ENCODE results near the gene MS4A5. TPM values are rescaled to one million over a fixed set of nuclear protein-coding genes. Genes with fewer than 3 reads are reported as not detected.
A peak's percentile ranks its signal among the peaks of the same experiment; 100 is the strongest.

The MS4A5 gene
- total and polyA plus RNA-seq, 10 of the 15 experiments (the other 5 are each of a cell fraction or from before 2014, with no cell fraction given): not detected

DNA sequence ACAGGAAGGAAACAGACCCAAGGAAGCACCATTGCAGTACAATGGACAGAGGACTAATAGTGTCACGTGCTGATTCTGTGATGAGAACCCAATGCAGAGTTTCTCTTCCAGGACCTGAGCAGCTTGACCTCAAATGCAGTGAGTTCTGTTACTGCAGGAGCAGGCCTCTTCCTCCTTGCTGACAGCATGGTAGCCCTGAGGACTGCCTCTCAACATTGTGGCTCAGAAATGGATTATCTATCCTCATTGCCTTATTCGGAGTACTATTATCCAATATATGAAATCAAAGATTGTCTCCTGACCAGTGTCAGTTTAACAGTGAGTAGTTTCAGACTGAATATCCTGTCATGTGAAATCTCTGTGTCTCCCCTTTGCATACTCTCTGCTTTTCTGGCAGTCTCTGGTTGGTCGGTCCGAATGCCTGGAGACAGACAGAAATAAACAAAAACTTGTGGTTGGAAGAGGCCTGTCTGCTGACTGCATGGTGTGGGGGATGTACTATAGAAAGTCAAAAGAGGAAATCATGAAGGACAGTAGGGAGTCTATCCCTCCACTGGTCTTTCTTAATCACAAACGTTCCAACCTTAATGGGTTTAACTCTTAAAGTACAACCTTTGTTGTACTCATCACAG, 40.0 kb upstream of the MS4A5 start (continued):
- TF ChIP-seq ETV6 (conservative IDR thresholded peaks at IDR 0.05 in 1 of 2, IDR thresholded peaks at IDR 0.05 in 1 of 2; ENCODE audit: borderline replicate concordance in 1 of 2, low read depth in 1 of 2) (peak in 1 of 2 experiments; percentile 24; a peak in 2 of 4 replicates), TBL1XR1 (IDR thresholded peaks at IDR 0.05; ENCODE audit: low read depth, low read length) (0 out of 2 replicates have a peak, but pooled peaks have one; percentile 47), ZNF274 (IDR thresholded peaks at IDR 0.05; ENCODE audit: insufficient read depth, insufficient read length) (no peak), BMI1 (IDR thresholded peaks at IDR 0.05; ENCODE audit: borderline replicate concordance) (peak; percentile 69; the same call in 1 of the 2 replicates), PAX5 (IDR thresholded peaks at IDR 0.05; ENCODE audit: borderline replicate concordance, low read depth, low read length) (0 out of 2 replicates have a peak, but pooled peaks have one; percentile 21), SUPT20H (IDR thresholded peaks at IDR 0.05; ENCODE audit: borderline replicate concordance, control insufficient read depth, low read depth, low read length) (no peak), ATF3 (IDR thresholded peaks at IDR 0.05; ENCODE audit: borderline replicate concordance, extremely low read depth, low read depth, low read length) (0 out of 2 replicates have a peak, but pooled peaks have one; percentile 3), SMC3 (IDR thresholded peaks at IDR 0.05; ENCODE audit: borderline replicate concordance, low read length) (peak; percentile 6; the same call in 1 of the 2 replicates), EP300 (IDR thresholded peaks at IDR 0.05; ENCODE audit: borderline replicate concordance in 1 of 2, control insufficient read depth in 1 of 2, low read depth in 2 of 2, low read length in 2 of 2) (peak in 1 of 2 experiments; percentile 88; a peak in 2 of 4 replicates), ZNF622 (IDR thresholded peaks at IDR 0.05) (no peak), MEF2A (IDR thresholded peaks at IDR 0.05; ENCODE audit: insufficient read depth, low read depth, low read length) (peak; percentile 81), PKNOX1 (IDR thresholded peaks at IDR 0.05) (peak; percentile 79), ATF7 (IDR thresholded peaks at IDR 0.05; ENCODE audit: low read depth) (peak; percentile 15; the same call in 1 of the 2 replicates), CBX5 (IDR thresholded peaks at IDR 0.05; ENCODE audit: low read depth) (no peak), RUNX3 (IDR thresholded peaks at IDR 0.05; ENCODE audit: low read length) (peak; percentile 86), ASH2L (IDR thresholded peaks at IDR 0.05; ENCODE audit: borderline replicate concordance, low read depth) (0 out of 2 replicates have a peak, but pooled peaks have one; percentile 50), CREB1 (IDR thresholded peaks at IDR 0.05; ENCODE audit: low read depth) (0 out of 2 replicates have a peak, but pooled peaks have one; percentile 21), SMAD5 (IDR thresholded peaks at IDR 0.05; ENCODE audit: low read depth) (no peak), NFYB (IDR thresholded peaks at IDR 0.05; ENCODE audit: insufficient read depth, low read depth, low read length) (peak; percentile 56; the same call in 1 of the 2 replicates), MEF2B (IDR thresholded peaks at IDR 0.05; ENCODE audit: partially characterized antibody, poor library complexity, severe bottlenecking) (peak; percentile 56), MYB (IDR thresholded peaks at IDR 0.05; ENCODE audit: borderline replicate concordance, low read depth, low read length) (peak; percentile 69; the same call in 1 of the 2 replicates), SMARCA5 (IDR thresholded peaks at IDR 0.05) (no peak), NR2C2 (IDR thresholded peaks at IDR 0.05; ENCODE audit: borderline replicate concordance, control insufficient read depth, insufficient read length, low read depth) (no peak)
- TF ChIP-seq, protein P1, sequence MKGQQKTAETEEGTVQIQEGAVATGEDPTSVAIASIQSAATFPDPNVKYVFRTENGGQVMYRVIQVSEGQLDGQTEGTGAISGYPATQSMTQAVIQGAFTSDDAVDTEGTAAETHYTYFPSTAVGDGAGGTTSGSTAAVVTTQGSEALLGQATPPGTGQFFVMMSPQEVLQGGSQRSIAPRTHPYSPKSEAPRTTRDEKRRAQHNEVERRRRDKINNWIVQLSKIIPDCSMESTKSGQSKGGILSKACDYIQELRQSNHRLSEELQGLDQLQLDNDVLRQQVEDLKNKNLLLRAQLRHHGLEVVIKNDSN (IDR thresholded peaks at IDR 0.05; ENCODE audit: borderline replicate concordance, extremely low read length, insufficient read depth, low read depth, low read length): peak; percentile 65
- TF ChIP-seq, protein P2, sequence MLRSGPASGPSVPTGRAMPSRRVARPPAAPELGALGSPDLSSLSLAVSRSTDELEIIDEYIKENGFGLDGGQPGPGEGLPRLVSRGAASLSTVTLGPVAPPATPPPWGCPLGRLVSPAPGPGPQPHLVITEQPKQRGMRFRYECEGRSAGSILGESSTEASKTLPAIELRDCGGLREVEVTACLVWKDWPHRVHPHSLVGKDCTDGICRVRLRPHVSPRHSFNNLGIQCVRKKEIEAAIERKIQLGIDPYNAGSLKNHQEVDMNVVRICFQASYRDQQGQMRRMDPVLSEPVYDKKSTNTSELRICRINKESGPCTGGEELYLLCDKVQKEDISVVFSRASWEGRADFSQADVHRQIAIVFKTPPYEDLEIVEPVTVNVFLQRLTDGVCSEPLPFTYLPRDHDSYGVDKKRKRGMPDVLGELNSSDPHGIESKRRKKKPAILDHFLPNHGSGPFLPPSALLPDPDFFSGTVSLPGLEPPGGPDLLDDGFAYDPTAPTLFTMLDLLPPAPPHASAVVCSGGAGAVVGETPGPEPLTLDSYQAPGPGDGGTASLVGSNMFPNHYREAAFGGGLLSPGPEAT (IDR thresholded peaks at IDR 0.05; ENCODE audit: low read depth): no peak

All from GM12878 (cell line).